HG02798 (cell line): Measurements from ENCODE around the gene FAM111B.
A peak's percentile ranks its signal among the peaks of the same experiment; 100 is the strongest.
"Not testable (repeated sequence)": the region's sequence is repeated elsewhere in the genome, so short reads cannot be mapped to it uniquely, and the experiment has no call there.

ENCODE experiments used
- ATAC-seq: cut with Tn5 transposase; IDR thresholded peaks from one replicate; pipeline ENCODE4 v1.9.1; 2021; ENCODE audit warnings: mild to moderate bottlenecking; ENCODE audit not compliant: unreplicated experiment, poor library complexity

The FAM111B gene

DNA sequence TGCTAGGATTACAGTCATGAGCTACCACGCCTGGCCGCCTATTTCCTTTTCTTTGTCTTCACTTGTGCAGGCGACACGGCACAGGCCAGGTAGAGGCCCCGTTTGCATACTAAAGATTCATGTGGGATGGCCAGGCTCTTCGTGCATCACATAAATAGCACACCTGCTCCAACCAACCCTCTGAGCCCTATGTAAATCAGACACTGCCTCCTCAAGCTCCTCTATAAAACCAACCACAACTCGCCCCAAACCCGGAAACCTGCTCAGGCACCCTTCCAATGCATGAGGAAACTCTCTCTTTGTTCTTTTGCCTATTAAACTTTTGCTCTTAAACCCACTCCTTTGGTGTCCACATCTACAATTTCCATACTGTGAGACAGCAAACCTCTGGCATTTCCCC lies 9.1 kb upstream of the FAM111B start:
- ATAC-seq, result peak; percentile 22

- ATAC-seq, result peak; percentile 69
Measured at GRCh38 chr11:59102259-59102765, 4.7 kb upstream of the FAM111B start.

DNA sequence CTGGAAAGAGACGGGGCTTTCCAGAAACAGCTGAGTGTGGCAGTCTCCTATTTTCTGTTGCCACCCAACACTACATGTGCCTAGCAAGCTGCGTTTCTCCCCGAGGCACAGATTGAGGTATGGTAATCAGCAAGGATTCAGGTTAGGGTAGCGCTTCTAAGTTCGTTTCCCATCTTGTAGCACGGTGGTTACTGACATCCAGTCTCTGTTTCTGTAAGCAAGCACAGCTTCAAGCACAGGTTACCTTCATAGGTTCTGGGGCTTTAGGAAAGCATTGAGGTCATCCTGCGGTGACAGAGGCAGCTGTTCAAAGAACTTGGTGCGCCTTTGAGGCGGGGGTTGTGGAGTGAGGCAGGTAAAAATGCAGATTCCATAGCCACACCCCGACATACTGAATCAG lies 684 bp downstream of the FAM111B start:
- ATAC-seq, result peak; percentile 43

DNA sequence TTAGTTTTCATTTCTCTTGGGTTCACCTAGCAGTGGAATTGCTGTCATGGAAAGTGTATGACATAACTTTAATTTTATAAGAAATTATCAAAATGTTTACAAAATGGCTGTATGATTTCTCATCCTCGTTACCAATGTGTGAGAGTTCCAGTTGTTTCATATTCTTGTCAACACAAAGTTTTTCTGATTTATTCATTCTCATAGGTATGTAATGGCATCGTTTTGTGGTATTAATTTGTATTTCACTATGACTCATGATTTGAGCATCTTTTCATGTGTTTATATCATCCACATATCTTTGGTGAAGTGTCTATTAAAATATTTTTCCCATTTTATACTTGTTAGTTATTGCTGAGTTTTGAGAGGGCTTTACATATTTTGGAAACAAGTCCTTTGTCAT lies 5.5 kb downstream of the FAM111B start:
- no peak for ATAC-seq

GRCh38 chr11:59114344-59114743 lies 7.3 kb downstream of the FAM111B start:
- ATAC-seq, result no peak

DNA sequence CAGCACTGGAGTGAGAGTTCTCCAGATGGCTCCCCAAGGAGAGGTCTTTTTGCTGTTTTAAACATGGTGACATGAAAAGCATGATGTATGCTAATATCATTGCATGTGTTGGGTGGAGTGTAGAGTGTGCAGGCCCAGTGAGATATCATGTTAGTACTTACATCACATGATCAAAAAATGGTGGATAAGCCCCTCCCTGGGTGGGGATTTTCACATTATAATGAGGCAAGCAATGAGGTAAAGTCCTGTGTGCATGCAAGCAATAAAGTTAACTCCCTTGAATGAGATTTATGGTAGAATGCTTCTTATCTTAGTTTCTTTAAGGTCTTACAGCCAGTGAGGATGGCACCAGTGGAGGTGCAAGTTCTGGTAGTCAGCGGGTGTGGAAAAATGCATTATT lies 8.5 kb downstream of the FAM111B start:
- no peak for ATAC-seq

GRCh38 chr11:59117774-59118173 lies 10.7 kb downstream of the FAM111B start:
- ATAC-seq, result no peak

DNA sequence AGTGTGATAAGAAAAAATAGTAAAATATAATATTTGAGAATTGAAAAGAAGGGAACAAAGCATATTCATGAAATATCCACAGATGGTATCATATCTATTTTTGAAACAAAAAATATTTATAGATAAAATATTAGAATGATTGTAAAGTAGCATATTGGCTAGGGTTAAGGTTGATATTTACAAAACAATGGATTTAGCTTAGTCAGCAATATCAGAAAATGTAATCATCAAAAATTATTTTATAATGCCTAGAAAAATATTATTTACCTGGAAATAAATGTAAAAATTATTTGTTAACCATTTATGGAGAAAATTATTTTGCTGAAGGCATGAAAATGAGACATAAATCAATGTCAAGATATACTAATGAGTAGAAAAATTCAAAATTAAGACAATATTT lies 12.8 kb downstream of the FAM111B start:
- ATAC-seq, result no peak

DNA sequence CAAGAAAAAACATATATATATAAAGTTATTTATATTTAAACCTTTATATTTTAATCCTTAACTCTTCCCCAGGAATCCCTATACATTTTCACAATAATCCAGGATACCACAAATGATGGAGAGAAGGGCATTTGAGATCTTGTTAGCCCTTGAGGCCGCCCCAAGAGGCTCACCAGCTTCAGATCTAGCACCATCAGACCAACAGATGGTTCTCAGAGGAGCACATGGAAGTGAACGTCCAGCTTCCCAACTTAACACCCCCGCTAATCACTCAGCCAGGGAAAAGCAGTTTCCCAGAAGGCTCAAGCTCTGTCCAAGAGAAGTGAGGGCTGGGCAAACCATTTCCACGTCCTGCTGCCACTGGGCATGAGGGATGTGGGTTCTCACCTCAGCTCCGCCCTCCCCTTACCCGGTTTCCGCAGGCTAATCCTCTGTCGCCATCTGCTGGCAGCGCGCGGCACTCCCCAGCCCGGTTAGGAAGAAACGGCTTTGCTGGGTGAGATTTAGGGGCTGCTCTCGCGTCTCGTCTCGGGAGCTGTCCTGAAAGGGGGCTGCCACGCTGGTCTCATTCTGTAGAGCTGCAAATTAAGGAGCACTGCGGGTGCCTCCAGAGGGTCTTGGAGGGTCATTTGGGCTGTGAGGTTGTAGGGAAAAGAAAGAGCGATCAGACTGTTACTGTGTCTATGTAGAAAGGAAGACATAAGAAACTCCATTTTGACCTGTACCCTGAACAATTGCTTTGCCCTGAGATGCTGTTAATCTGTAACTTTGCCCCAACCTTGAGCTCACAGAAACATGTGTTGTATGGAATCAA lies 28.8 kb downstream of the FAM111B start:
- peak; percentile 98 for ATAC-seq

DNA sequence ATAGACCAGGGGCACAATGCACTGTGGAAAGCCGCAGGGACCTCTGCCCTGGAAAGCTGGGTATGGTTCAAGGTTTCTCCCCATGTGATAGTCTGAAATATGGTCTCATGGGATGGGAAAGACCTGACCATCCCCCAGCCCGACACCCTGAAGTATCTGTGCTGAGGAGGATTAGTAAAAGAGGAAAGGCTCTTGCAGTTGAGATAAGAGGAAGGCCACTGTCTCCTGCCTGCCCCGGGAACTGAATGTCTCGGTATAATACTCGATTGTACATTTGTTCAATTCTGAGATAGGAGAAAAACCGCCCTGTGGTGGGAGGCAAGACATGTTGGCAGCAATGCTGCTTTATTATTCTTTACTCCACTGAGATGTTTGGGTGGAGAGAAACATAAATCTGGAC lies 29.5 kb downstream of the FAM111B start:
- ATAC-seq, result not testable (repeated sequence)

DNA sequence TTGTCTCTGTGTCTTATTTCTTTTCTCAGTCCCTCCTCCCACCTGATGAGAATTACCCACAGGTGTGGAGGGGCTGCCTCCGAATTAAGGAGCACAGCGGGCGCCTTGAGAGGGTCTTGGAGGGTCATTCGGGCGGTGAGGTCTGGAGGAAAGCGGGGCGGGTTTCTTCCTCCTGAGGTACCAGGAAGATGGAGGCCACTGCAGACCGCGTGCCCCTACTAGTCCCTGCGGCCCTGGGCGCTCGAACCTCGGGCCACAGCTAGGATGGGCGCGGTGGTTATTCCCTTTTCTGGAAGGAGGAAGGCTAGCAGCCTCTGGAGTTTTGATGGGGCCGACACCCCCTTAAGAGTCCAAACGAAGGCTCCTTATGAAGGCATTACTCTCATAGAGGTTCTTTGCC lies 30.2 kb downstream of the FAM111B start:
- no peak for ATAC-seq

DNA sequence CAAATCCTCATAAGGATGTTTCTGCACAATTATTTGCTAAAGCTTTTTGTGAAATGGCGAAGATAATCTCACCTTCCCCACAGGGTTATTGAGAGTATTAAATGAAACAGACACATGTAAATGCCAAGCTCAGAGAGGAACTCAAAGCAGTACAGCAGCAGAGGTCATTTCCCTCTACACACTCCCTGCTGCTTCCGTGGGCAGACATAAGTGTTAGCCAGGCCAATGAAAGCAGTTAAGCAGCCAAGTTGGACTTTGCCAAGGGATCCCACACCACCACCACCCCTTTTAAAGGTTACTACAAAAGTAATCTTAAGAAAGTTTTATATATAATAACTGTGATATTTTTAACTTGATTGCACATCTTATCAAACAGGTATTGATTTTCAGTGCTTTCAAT lies 31.6 kb downstream of the FAM111B start:
- ATAC-seq, result no peak

- no peak for ATAC-seq
Measured at GRCh38 chr11:59141191-59141590, 34.2 kb downstream of the FAM111B start.

GRCh38 chr11:59141673-59142460 lies 34.8 kb downstream of the FAM111B start:
- ATAC-seq, result no peak

GRCh38 chr11:59142530-59143507 lies 35.8 kb downstream of the FAM111B start, which contains the start of gene FAM111A:
Gene FAM111A (plus strand): TSS chr11:59142856. CDS start chr11:59148873, 6,017 bp downstream.
- ATAC-seq, result peak; percentile 84

DNA sequence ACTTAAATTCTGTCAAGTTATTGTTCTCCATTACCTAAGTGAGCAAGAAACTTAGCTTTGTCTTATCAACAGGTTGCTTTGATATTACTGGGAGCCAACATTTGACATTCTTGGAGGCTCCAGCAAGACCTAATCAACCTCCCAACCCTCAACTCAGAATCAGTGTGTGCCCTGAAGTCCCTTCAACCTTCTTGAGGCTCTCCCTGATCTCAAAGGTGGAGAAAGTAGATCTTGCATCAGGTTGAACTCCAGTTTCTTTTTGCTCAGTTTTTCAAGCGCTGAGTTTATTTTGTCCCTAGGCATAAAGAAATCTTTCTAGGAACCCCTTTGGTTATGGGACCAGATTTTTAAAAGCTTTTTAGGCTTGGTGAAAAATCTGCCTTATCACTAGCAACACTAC lies 37.1 kb downstream of the FAM111B start:
- ATAC-seq, result no peak

GRCh38 chr11:59144579-59145345 lies 37.7 kb downstream of the FAM111B start:
- ATAC-seq, result peak; percentile 69

- ATAC-seq, result no peak
Measured at GRCh38 chr11:59145534-59145933, 38.5 kb downstream of the FAM111B start.

GRCh38 chr11:59151761-59152160 lies 44.7 kb downstream of the FAM111B start:
- ATAC-seq, result peak; percentile 56
